Right lobe of liver (tissue), 6 donors: ENCODE measurements around the gene GARIN5A. TPM values are rescaled to one million over a fixed set of nuclear protein-coding genes. Genes with fewer than 3 reads are reported as not detected.

ENCODE experiments used
- ATAC-seq, 4 donors: fragments of 200-7000 bp; cut with Tn5 transposase; one replicate each; pipeline ENCODE4 v1.9.1; 2020; ENCODE audit warnings: mild to moderate bottlenecking in 4 of 4, moderate library complexity in 4 of 4
- DNase-seq, 3 donors: peaks; one replicate each; pipeline ENCODE4 v3.0.0-alpha.2; 2020
- H3K27ac ChIP-seq, 3 donors: fragments of 200-600 bp; one replicate each; pipeline ENCODE4 v1.8.0; 2022
- H3K27me3 ChIP-seq, 2 donors: fragments of 200-600 bp; one replicate each; pipeline ENCODE4 v1.8.0; 2022
- H3K36me3 ChIP-seq, 4 donors: fragments of 200-600 bp; sonication (generic) in 1 of 4; one replicate each; pipeline versions ENCODE4 v1.5.1 to v1.8.0; 2017 to 2022; ENCODE audit warnings: control low read depth in 1 of 4
- H3K4me1 ChIP-seq, 4 donors: fragments of 200-600 bp; sonication (generic) in 1 of 4; one replicate each; pipeline versions ENCODE4 v1.5.1 to v1.8.0; 2017 to 2022; ENCODE audit warnings: control low read depth in 1 of 4
- H3K4me3 ChIP-seq, 3 donors: fragments of 200-600 bp; one replicate each; pipeline ENCODE4 v1.8.0; 2022
- H3K9me3 ChIP-seq, 4 donors: fragments of 200-600 bp; sonication (generic) in 1 of 4; one replicate each; pipeline versions ENCODE4 v1.5.1 to v1.8.0; 2017 to 2022; ENCODE audit warnings: control low read depth in 1 of 4
- CTCF ChIP-seq, 4 donors: fragments of 200-600 bp in 3 of 4; fragments of 450-650 bp in 1 of 4; IDR thresholded peaks; one replicate each; pipeline versions ENCODE4 v1.5.1 to v1.8.0; 2016 to 2022; ENCODE audit warnings: antibody characterized with exemption in 4 of 4, mild to moderate bottlenecking in 2 of 4
- POLR2A ChIP-seq: fragments of 450-650 bp; IDR thresholded peaks from one replicate; pipeline ENCODE4 v1.6.1; 2017; ENCODE audit warnings: antibody characterized with exemption, mild to moderate bottlenecking
- WGBS: methylation state at CpG from one replicate; pipeline ENCODE4 v1.1.6; 2018; ENCODE audit warnings: low coverage, low lambda C conversion rate; ENCODE audit not compliant: insufficient coverage; ENCODE audit errors: missing lambda C conversion rate; 5-methylcytosine and 5-hydroxymethylcytosine counted together
- intact Hi-C, 2 donors: fragments of 100-400 bp; cut with DNase I; formaldehyde crosslinking; loops; one replicate each; pipeline versions ENCODE4 v1.11.2 to v1.14.1; 2022
- total RNA-seq, 6 experiments: library from RNA; depleted of rRNA in 2 of 6; stranded (reverse); fragments of >200 nt in 2 of 6; fragmentation: NEBNext Ultra II Directional in 3 of 6; extraction: Animal tissue kit (Norgen Biotek cat#: 25700) in 3 of 6; gene quantifications; one replicate each; pipeline versions ENCODE4 v1.1.0 to v1.2.4, GENCODE V29; 2016 to 2023
- donor health status: DM: no; HTN: yes; CAD: no.
- donor health status: DM: no; HTN: no; CAD: no.
- donor health status: DM: no; HTN: no; CAD: no.
- donor health status: DM: no; HTN: yes; CAD: no.
- donor health status: DM: no; HTN: yes; CAD: no.

GARIN5A gene
- total RNA-seq, 6 experiments from 2014 or later = 0.68 to 2.3 (median 1.5) TPM

GRCh38 chr19:50485284-50485955, 8.8 kb upstream of the GARIN5A start:
- H3K4me3 ChIP-seq = no peak overlapping the region
- no peaks in the 10 kb centered on the region for H3K9me3 ChIP-seq
- H3K4me1 ChIP-seq = no peaks in the 10 kb centered on the region
- no peak overlapping the region for H3K27ac ChIP-seq
- TF ChIP-seq POLR2A = no peak
- no peak for TF ChIP-seq CTCF (IDR thresholded peaks at IDR 0.05)
- ATAC-seq (no peak), DNase-seq (peak in 1 of 3 donors; percentile 34)
- intact Hi-C loops = no loop called here
- H3K27me3 ChIP-seq = no peaks in the 10 kb centered on the region
- peaks cover 0 to 7% (median 4%) of the 10 kb centered on the region in 4 donors for H3K36me3 ChIP-seq
- WGBS = 79% methylated on average over 7 of the region's 10 CpGs

GRCh38 chr19:50482916-50483315, 6.3 kb upstream of the GARIN5A start:
- WGBS = 76% methylated on average over 5 of the region's 10 CpGs
- ATAC-seq = no peak
- intact Hi-C loops = no loop called here
- no peak for DNase-seq
- H3K27me3 ChIP-seq = no peaks in the 10 kb centered on the region
- H3K36me3 ChIP-seq = peaks cover 3 to 22% (median 7%) of the 10 kb centered on the region in 4 donors
- H3K9me3 ChIP-seq = no peaks in the 10 kb centered on the region
- TF ChIP-seq CTCF (IDR thresholded peaks at IDR 0.05) (no peak), POLR2A (no peak)
- no peaks in the 10 kb centered on the region for H3K4me1 ChIP-seq
- no peak overlapping the region for H3K27ac ChIP-seq
- H3K4me3 ChIP-seq = no peak overlapping the region

- intact Hi-C loops = no loop called here
- Histone ChIP-seq H3K27me3 (no peaks in the 10 kb centered on the region), H3K4me3 (no peak overlapping the region), H3K27ac (no peak overlapping the region), H3K36me3 (peaks cover 3 to 22% (median 7%) of the 10 kb centered on the region in 4 donors), H3K9me3 (no peaks in the 10 kb centered on the region), H3K4me1 (peaks cover 0 to under 1% (median 0%) of the 10 kb centered on the region in 4 donors)
- WGBS = 68% methylated on average over 7 of the region's 16 CpGs
- ATAC-seq (no peak), DNase-seq (peak in 1 of 3 donors; percentile 41)
- TF ChIP-seq POLR2A (no peak), CTCF (IDR thresholded peaks at IDR 0.05) (no peak)
Measured at GRCh38 chr19:50482271-50482855, 5.7 kb upstream of the GARIN5A start.

- H3K4me3 ChIP-seq = no peak overlapping the region
- no peak for TF ChIP-seq CTCF (IDR thresholded peaks at IDR 0.05)
- TF ChIP-seq POLR2A = no peak
- WGBS = 90% methylated on average over 7 of the region's 27 CpGs
- H3K4me1 ChIP-seq = peaks cover 0 to 6% (median 0%) of the 10 kb centered on the region in 4 donors
- ATAC-seq (no peak), DNase-seq (peak in 1 of 3 donors; percentile 46)
- H3K36me3 ChIP-seq = peaks cover 3 to 22% (median 7%) of the 10 kb centered on the region in 4 donors
- H3K27ac ChIP-seq = no peak overlapping the region
- no peaks in the 10 kb centered on the region for H3K27me3 ChIP-seq
- intact Hi-C loops = no loop called here
- H3K9me3 ChIP-seq = no peaks in the 10 kb centered on the region
Measured at GRCh38 chr19:50481351-50482149, 4.9 kb upstream of the GARIN5A start.
